DMS153 treated with DMSO at 0.1 percent for 48 hours (cell line): ENCODE measurements around the gene RGL1.
"Not testable (repeated sequence)": the region's sequence is repeated elsewhere in the genome, so short reads cannot be mapped to it uniquely, and the experiment has no call there.

Experiments
- DNase-seq: peaks from one replicate; lab custom pipeline; 2025; ENCODE audit not compliant: unreplicated experiment; lab: John Stamatoyannopoulos, UW

Gene RGL1

GRCh38 chr1:183783767-183784637, 20.9 kb upstream of the RGL1 start:
- no peak for DNase-seq

- DNase-seq = not testable (repeated sequence)
Observed at GRCh38 chr1:183785921-183786320, 19.0 kb upstream of the RGL1 start.

GRCh38 chr1:183787704-183788103, 17.2 kb upstream of the RGL1 start:
- DNase-seq = no peak

DNA sequence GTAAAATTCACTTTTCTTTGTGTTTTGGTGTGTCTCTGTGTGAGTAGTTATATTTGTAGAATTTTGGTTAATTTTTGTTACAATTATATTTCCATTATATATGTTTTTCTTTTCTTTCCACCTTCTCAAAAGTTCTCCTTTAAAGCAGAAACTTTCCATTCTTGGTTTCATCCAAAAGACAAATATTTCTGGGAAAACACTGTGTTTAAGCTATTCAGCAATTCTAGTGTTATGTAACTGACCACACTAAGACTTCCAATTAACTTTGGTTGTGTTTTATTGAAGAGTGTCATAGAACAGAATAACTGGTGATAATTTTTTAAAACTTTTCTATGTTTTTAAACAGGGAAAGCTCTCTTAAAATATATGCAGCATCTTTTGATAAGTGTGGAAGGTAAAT, 13.6 kb upstream of the RGL1 start:
- no peak for DNase-seq

- DNase-seq = no peak
Observed at GRCh38 chr1:183792300-183792699, 12.6 kb upstream of the RGL1 start.

DNA sequence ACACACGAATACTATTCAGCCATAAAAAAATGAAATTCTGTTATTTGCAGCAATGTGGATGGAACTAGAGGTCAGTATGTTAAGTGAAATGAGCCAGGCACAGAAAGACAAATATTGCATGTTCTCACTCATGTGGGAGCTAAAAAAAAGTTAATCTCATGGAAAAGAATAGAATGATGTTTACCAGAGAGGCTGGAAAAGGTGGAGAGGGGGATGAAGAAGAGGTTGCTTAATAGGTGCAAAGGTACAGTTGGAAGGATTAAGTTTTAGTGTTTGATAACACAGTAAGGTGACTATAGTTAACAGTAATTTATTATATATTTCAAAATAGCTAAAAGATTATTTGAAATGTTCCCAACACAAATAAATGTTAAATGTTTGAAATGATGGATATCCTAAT, 10.8 kb upstream of the RGL1 start:
- no peak for DNase-seq

GRCh38 chr1:183800449-183800848, 4.5 kb upstream of the RGL1 start:
- no peak for DNase-seq

GRCh38 chr1:183801649-183802048, 3.3 kb upstream of the RGL1 start:
- DNase-seq = no peak

GRCh38 chr1:183804387-183804786, 533 bp upstream of the RGL1 start:
- DNase-seq = no peak

DNA sequence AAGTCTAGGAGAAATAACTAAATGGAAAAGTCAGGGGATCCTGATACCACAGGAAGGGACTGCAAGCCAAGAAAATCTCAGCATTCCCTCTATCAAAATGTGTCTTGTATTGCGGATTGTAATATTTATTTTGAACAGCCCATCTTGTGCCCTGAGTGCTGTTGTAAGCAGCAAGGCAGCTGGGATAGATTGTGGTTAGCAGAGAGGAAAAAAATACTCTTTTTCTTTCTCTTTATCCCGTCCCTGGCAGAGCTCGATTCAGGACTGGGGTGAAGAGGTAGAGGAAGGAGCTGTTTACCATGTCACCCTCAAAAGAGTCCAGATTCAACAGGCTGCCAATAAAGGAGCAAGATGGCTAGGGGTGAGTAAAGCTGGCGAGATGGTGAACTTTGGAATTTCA, 1.2 kb downstream of the RGL1 start:
- DNase-seq = no peak

GRCh38 chr1:183806675-183807074, 1.8 kb downstream of the RGL1 start:
- DNase-seq = no peak

GRCh38 chr1:183807549-183808168, 2.7 kb downstream of the RGL1 start:
- DNase-seq = no peak

DNA sequence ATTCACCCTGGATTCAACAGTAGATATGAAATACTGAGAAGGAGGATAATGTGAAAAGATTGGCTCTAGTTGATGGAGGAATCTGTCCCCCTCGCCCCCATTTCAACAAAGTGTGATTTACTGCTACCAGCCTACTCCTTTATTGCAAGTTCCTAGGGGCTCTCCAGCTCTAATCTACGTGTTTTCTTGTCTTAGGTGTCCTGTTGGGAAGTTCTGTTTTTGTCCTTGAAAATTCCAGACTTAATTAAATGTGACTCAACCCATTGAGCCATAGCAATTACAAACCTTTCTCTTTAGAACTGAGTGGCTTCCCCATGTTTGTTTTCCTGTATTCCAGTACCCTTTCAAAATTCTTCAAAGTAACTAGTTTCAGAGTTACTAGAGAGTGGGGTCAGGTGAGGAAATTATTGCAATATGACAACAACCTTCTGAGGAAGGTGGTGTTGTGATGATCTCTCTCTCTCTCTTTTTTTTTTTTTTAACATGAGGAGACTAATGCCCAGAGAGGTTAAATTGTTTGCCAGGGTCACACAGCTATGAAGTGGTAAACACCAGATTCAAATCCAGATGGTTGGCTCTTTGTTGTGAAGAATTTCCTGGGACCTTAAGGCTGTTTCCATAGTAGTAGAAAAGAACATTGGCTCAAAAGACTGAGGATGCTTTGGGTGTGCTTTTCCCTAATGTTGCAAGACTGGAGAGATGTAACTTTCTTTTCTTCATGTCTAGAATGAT, 3.5 kb downstream of the RGL1 start:
- no peak for DNase-seq

- DNase-seq = no peak
Observed at GRCh38 chr1:183810121-183810520, 5.2 kb downstream of the RGL1 start.

- no peak for DNase-seq
Observed at GRCh38 chr1:183810756-183811544, 6.0 kb downstream of the RGL1 start.

- DNase-seq = no peak
Observed at GRCh38 chr1:183812128-183812527, 7.2 kb downstream of the RGL1 start.

- no peak for DNase-seq
Observed at GRCh38 chr1:183812686-183813569, 8.0 kb downstream of the RGL1 start.

- DNase-seq = no peak
Observed at GRCh38 chr1:183814121-183814681, 9.3 kb downstream of the RGL1 start.

DNA sequence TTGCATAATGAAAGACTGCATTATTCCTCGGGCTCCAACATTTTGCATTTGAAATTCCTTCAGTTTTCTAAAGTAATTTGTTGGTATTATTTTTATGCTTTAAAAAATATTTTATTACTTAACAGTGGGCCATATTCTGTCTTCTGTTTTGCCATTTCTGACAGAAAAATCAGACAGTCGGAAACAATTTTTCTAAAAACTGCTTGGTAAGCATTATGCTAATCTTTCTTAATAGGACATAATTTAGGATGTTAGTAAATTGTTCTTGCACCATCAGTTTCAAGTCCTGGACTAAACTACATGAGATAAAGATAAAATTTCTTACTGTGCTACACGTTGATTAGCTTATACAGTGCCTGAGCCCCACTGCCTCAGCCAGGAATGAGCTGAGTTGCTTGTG, 11.2 kb downstream of the RGL1 start:
- no peak for DNase-seq
